GM18868 (cell line): ENCODE results near the gene STKLD1.
A peak's percentile ranks its signal among the peaks of the same experiment; 100 is the strongest.

Source experiments
- ATAC-seq: cut with Tn5 transposase; IDR thresholded peaks from one replicate; pipeline ENCODE4 v1.9.1; 2021; ENCODE audit warnings: mild to moderate bottlenecking, moderate library complexity; ENCODE audit not compliant: unreplicated experiment

The STKLD1 gene

GRCh38 chr9:133344979-133345378 lies 31.2 kb upstream of the STKLD1 start:
- no peak for ATAC-seq

- ATAC-seq, result no peak
Measured at GRCh38 chr9:133345596-133345995, 30.6 kb upstream of the STKLD1 start.

GRCh38 chr9:133346021-133346785 lies 30.0 kb upstream of the STKLD1 start:
- ATAC-seq, result no peak

- peak; percentile 34 for ATAC-seq
Measured at GRCh38 chr9:133347515-133347984, 28.6 kb upstream of the STKLD1 start.

- peak; percentile 67 for ATAC-seq
Measured at GRCh38 chr9:133347985-133348717, 28.0 kb upstream of the STKLD1 start, which contains the start of the genes MED22 and RPL7A. MED22 (minus strand) TSS chr9:133348131; CDS start chr9:133346662, 1,469 bp downstream. RPL7A (plus strand) TSS chr9:133348218; CDS start chr9:133348244, 26 bp downstream.

- no peak for ATAC-seq
Measured at GRCh38 chr9:133348718-133349573, 27.2 kb upstream of the STKLD1 start.

- no peak for ATAC-seq
Measured at GRCh38 chr9:133349965-133350616, 26.1 kb upstream of the STKLD1 start.

- ATAC-seq, result no peak
Measured at GRCh38 chr9:133351526-133351907, 24.6 kb upstream of the STKLD1 start.

GRCh38 chr9:133351908-133352634 lies 24.1 kb upstream of the STKLD1 start:
- no peak for ATAC-seq

GRCh38 chr9:133352635-133353340 lies 23.4 kb upstream of the STKLD1 start:
- no peak for ATAC-seq

GRCh38 chr9:133353548-133353947 lies 22.6 kb upstream of the STKLD1 start:
- no peak for ATAC-seq

GRCh38 chr9:133354766-133355165 lies 21.4 kb upstream of the STKLD1 start:
- ATAC-seq, result no peak

GRCh38 chr9:133355881-133356357 lies 20.2 kb upstream of the STKLD1 start:
- ATAC-seq, result peak; percentile 28

- peak; percentile 72 for ATAC-seq
Measured at GRCh38 chr9:133356391-133357091, 19.6 kb upstream of the STKLD1 start, which contains the start of the genes SURF1 and SURF2. SURF1 (minus strand) TSS chr9:133356487; CDS start chr9:133356453, 34 bp downstream. SURF2 (plus strand) TSS chr9:133356550; CDS start chr9:133356593, 43 bp downstream.

- ATAC-seq, result no peak
Measured at GRCh38 chr9:133357656-133358055, 18.5 kb upstream of the STKLD1 start.

GRCh38 chr9:133359399-133360175 lies 16.6 kb upstream of the STKLD1 start:
- no peak for ATAC-seq
